Erythroblast (primary cell): ENCODE results near the gene RHBDL3.

Source experiments
- DNase-seq, 2 experiments: peaks; one replicate each; lab custom pipeline; 2025; lab: John Stamatoyannopoulos, UW
- GATA1 ChIP-seq: IDR thresholded peaks from 2 replicates; pipeline ENCODE4 v1.6.1; 2011; ENCODE audit warnings: low read depth, mild to moderate bottlenecking, control low read depth, low read length, moderate library complexity
- POLR2A ChIP-seq: IDR thresholded peaks from 2 replicates; pipeline ENCODE4 v1.6.1; 2011; ENCODE audit warnings: mild to moderate bottlenecking, low read length

RHBDL3 gene

GRCh38 chr17:32289471-32290070, 23.9 kb downstream of the RHBDL3 start:
- TF ChIP-seq GATA1 (no peak), POLR2A (no peak)
- no peak for DNase-seq

- TF ChIP-seq GATA1: no peak
- TF ChIP-seq POLR2A: no peak
Measured at GRCh38 chr17:32292094-32292493, 26.5 kb downstream of the RHBDL3 start.

GRCh38 chr17:32297424-32297823, 31.8 kb downstream of the RHBDL3 start:
- no peak for TF ChIP-seq POLR2A
- TF ChIP-seq GATA1: no peak
- DNase-seq: no peak

More at GRCh38 chr17:32292094-32292493, 26.5 kb downstream of the RHBDL3 start:
- DNase-seq: no peak

- TF ChIP-seq GATA1 (no peak), POLR2A (no peak)
- DNase-seq: no peak
Measured at GRCh38 chr17:32297860-32298259, 32.2 kb downstream of the RHBDL3 start.

- no peak for DNase-seq
- TF ChIP-seq POLR2A (no peak), GATA1 (no peak)
Measured at GRCh38 chr17:32298298-32298697, 32.7 kb downstream of the RHBDL3 start.

- no peak for DNase-seq
- TF ChIP-seq POLR2A (no peak), GATA1 (no peak)
Measured at GRCh38 chr17:32298721-32299579, 33.3 kb downstream of the RHBDL3 start.

- TF ChIP-seq POLR2A (no peak), GATA1 (no peak)
- DNase-seq: peak in 1 of 2 experiments; percentile 40
Measured at GRCh38 chr17:32299580-32300164, 34.0 kb downstream of the RHBDL3 start.

GRCh38 chr17:32302037-32302436, 36.4 kb downstream of the RHBDL3 start:
- TF ChIP-seq GATA1 (no peak), POLR2A (no peak)
- no peak for DNase-seq

- TF ChIP-seq GATA1 (no peak), POLR2A (no peak)
Measured at GRCh38 chr17:32302860-32303649, 37.4 kb downstream of the RHBDL3 start.

GRCh38 chr17:32303781-32304288, 38.2 kb downstream of the RHBDL3 start:
- no peak for TF ChIP-seq POLR2A
- no peak for TF ChIP-seq GATA1
- no peak for DNase-seq

More at GRCh38 chr17:32302860-32303649, 37.4 kb downstream of the RHBDL3 start:
- DNase-seq: no peak

GRCh38 chr17:32305049-32305448, 39.4 kb downstream of the RHBDL3 start:
- TF ChIP-seq POLR2A (no peak), GATA1 (no peak)
- no peak for DNase-seq

GRCh38 chr17:32307658-32308057, 42.0 kb downstream of the RHBDL3 start:
- no peak for TF ChIP-seq GATA1
- TF ChIP-seq POLR2A: no peak
- DNase-seq: no peak

- DNase-seq: no peak
- TF ChIP-seq GATA1 (no peak), POLR2A (no peak)
Measured at GRCh38 chr17:32311028-32311536, 45.5 kb downstream of the RHBDL3 start.
